ENCODE data around the gene RBM33.
"Not testable (repeated sequence)": the region's sequence is repeated elsewhere in the genome, so short reads cannot be mapped to it uniquely, and the experiment has no call there.

The RBM33 gene

DNA sequence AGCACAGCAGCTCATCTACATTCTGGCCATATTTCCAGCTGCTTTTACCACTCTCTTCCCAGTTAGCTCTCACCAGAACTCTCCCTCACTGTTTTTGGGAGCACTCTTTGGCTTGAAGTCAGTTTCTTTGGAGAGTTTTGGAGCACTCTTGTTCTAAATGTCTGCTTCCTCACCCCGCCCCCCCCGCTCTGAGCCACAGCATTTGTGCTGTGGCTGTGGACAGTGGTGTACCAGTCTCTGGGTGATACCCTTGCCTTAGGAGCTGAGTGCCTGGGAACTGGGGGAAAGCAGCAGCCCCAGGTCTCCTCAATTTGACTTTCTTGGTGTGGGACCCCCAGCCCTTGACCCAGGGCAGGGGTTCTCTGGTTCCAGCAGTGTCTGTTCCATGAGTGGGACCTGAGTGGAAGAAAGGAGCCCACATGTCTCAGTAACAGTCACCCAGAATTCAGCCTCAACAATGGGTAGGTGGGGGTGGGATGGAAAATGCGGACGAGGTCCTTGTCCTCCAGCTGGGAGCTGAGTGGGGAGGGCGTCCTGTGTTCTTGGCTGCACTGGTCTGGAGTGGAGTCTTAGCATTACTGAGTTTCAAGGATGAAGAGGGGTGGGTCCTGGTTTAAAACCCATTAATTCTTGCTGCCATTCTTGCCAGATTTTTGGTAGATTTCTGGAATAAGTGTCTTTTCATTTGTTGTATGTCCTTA is 18.0 kb downstream of the RBM33 start:
- DNase-seq (ENCODE audit: low read depth) = no peak

GRCh38 chr7:155663937-155664336 is 19.5 kb downstream of the RBM33 start:
- no peak for DNase-seq (ENCODE audit: low read depth)

DNA sequence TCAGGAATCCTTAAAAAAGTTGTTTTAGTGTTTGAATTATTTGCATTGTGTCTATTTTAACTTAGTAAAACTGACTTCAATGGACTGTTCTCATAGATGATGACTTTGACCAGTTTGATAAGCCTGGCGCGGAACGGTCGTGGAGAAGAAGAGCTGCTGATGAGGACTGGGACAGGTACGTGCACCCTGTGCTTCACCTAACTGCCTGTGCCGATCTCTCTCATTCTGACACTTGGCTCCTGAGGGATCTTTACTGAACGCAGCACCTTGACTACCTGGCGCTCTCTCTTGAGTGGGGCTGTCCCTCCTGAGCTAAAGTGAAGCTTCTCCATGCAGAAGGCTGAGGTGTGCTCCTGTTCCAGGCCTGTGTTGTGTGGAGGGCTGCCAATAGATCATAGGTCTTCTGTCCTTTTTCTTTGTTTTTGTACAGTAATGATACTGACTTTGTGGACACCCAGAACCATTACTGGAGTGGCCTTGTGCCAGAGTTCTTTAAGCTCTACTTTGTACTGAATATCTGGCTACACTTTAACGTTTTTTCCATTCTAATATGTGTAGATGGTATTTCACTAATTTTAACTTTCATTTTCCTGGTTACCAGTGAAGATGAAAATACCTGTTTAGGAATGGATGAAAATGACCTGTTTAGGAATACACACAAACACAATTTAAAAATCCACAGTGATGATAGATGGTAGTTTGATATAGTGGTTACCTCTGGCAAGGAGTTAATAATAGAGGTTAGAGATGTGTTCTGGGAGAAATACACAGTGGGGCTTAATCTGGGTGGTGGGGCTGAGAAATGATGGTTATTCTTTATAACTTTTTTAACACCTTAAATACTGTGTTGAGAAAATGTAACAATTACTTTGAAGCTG is 20.9 kb downstream of the RBM33 start:
- DNase-seq (ENCODE audit: low read depth) = no peak

- no peak for DNase-seq (ENCODE audit: low read depth)
These were observed 21.5 kb downstream of the RBM33 start for GRCh38 chr7:155665957-155666287.

GRCh38 chr7:155667241-155667829 is 22.9 kb downstream of the RBM33 start:
- no peak for DNase-seq (ENCODE audit: low read depth)

GRCh38 chr7:155669717-155670505 is 25.4 kb downstream of the RBM33 start:
- DNase-seq (ENCODE audit: low read depth) = no peak

GRCh38 chr7:155670521-155670920 is 26.1 kb downstream of the RBM33 start:
- DNase-seq (ENCODE audit: low read depth) = no peak

- DNase-seq (ENCODE audit: low read depth) = no peak
These were observed 30.1 kb downstream of the RBM33 start for GRCh38 chr7:155674556-155674955.

DNA sequence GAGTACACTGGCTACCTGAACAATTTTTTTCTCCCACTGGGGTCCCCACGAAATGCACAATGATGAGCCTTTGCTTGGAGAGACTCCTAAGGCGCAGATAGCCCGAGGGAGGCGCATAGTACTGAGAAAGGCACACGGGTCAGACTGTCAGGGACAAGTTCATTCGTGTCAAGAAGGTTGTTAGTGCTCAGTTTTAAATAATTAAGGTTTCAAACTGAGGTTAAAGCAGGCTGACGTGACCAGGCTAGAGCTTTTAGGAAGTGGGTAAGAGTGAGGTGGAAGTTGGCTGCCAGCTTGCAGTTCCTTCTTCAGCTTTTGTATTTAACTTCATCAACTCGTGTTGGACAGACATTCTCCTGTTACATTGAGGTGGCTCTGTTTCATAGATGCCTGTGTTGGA is 31.6 kb downstream of the RBM33 start:
- no peak for DNase-seq (ENCODE audit: low read depth)

DNA sequence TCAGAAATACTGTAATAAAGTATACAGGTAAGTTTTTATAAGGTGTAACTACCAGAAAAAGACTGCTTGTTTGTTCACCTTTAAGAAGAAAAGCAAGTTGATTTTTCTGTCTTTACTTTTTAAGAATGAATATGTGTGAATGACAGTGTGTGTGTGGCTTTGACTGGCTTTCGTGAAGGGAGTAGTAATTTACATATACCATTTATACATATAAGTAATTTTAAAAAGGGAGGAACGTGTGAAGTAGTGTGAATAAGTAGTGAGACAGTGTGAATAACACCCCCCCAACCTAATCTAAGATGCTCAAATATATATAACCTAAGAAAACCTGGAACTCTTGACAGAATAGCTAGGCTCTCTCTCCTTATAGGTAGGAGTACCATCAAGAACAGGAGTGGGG is 33.2 kb downstream of the RBM33 start:
- DNase-seq (ENCODE audit: low read depth) = no peak

- DNase-seq (ENCODE audit: low read depth) = no peak
These were observed 35.7 kb downstream of the RBM33 start for GRCh38 chr7:155680124-155680523.

DNA sequence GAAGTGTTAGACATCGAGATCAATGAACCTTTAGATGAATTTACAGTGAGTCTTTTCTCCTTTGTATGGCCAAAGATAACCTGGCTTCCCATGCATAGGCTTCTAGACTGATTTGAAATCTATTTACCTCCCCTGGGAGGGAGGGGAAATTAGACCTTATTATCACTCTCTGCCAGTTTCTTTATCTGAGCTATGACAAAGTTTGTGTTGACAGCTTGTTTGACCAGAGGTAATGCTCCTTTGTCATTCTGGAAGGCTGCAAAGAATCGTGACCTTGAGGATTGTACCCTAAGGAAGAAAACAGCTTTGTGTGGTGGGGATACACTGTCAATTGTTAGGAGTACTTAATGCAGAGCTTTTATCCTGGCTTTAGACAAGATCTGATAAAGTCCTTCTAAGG is 36.4 kb downstream of the RBM33 start:
- DNase-seq (ENCODE audit: low read depth) = no peak

GRCh38 chr7:155681663-155682062 is 37.2 kb downstream of the RBM33 start:
- DNase-seq (ENCODE audit: low read depth) = no peak

DNA sequence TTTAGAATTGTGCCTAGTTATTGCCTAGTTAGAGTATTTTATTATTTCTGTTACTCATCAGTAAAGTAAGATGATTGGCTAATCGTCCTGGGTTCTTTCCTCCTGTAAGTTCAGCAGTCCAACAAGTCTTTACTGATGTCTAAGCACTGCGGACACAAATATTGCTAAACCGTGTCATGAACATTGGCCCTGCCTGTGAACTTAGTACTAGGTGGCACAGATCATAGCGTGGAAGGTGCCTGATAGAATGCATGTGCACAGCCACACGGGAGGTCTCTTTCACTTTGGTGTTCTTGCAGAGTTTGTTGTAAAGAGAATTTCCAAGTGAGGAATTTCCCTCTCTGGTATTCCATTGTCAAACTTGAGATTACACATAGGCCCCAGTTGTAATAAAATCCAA is 38.0 kb downstream of the RBM33 start:
- DNase-seq (ENCODE audit: low read depth) = no peak

- DNase-seq (ENCODE audit: low read depth) = no peak
These were observed 38.6 kb downstream of the RBM33 start for GRCh38 chr7:155683098-155683497.

GRCh38 chr7:155683714-155684113 is 39.3 kb downstream of the RBM33 start:
- DNase-seq (ENCODE audit: low read depth) = no peak

- no peak for DNase-seq (ENCODE audit: low read depth)
These were observed 40.1 kb downstream of the RBM33 start for GRCh38 chr7:155684543-155684942.

DNA sequence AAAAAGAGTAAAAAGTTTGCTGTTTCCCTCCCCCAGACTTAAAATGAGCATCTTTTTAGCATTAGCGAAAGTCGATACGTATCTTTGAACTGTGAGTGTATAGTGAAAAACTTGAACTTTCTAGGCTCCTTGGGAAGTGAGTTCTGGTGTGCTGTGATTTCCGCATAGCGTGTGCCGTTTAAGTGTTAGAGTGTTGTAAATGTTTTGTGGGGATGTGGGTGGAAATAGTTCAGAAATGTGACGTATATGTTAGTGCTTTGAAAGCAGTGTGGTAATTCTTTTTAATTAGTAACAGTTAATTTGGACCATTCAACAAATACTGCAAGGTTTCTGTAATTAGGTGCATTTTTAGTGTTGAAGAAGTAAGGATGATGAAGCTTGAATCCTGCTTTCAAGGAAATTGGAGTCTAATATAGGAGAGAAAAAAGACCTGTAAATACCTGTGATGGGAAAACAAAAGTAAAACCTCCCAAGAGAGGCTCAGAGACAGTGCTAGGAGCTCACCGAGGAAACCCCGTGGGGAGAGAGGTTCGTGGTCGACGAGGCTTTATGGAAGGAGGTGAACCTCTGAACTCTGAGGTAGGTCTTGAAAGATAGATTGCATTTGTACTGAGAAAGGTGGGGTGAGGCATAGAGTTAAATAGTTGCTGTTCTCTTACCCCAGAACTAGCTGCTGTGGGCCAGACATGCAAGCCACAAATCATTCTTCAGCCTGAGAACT is 40.8 kb downstream of the RBM33 start:
- no peak for DNase-seq (ENCODE audit: low read depth)

DNA sequence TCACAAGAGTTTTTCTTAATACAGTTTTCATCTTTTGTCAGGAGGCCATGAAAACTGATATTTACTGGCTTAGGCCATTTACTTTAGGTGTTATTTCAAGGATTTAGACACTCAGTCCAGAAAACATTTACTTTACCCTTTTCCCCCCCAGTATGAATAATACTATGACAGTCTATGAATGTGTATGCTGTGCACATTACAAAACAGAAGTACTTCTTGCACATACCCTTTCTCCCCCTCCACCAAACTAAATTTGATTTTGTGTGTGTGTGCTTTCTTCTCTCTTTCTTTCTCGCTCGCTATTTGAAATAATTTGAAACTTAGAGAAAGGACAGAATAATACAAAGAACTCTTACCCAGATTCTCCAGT is 41.3 kb downstream of the RBM33 start:
- DNase-seq (ENCODE audit: low read depth) = no peak

DNA sequence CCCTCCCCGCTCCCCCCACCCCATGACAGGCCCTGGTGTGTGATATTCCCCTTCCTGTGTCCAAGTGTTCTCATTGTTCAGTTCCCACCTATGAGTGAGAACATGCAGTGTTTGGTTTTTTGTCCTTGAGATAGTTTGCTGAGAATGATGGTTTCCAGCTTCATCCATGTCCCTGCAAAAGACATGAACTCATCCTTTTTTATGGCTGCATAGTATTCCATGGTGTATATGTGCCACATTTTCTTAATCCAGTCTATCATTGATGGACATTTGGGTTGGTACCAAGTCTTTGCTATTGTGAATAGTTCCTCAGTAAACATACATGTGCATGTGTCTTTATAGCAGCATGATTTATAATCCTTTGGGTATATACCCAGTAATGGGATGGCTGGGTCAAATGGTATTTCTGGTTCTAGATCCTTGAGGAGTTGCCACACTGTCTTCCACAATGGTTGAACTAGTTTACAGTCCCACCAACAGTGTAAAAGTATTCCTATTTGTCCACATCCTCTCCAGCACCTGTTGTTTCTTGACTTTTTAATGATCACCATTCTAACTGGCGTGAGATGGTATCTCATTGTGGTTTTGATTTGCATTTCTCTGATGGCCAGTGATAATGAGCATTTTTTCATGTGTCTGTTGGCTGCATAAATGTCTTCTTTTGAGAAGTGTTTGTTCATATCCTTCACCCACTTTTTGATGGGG is 42.3 kb downstream of the RBM33 start:
- not testable (repeated sequence) for DNase-seq (ENCODE audit: low read depth)

GRCh38 chr7:155688237-155688636 is 43.8 kb downstream of the RBM33 start:
- DNase-seq (ENCODE audit: low read depth) = not testable (repeated sequence)
